Stimulated activated CD4-positive, alpha-beta T cell treated with anti-CD3 and anti-CD28 coated beads, TNF-alpha, amount 100 ng/mL, for 4 hours (primary cell): ENCODE data around the gene TWNK.
"Not testable (repeated sequence)": the region's sequence is repeated elsewhere in the genome, so short reads cannot be mapped to it uniquely, and the experiment has no call there.

Source experiments
- DNase-seq, 3 experiments: peaks; one replicate each; pipeline ENCODE4 v3.0.0-alpha.2; 2020; ENCODE audit warnings: low read depth in 3 of 3

TWNK gene

GRCh38 chr10:101030496-101031127, 43.3 kb downstream of the TWNK start:
- DNase-seq: no peak

- DNase-seq: peak; percentile 94 to 95 (median 94)
Measured at GRCh38 chr10:101031128-101031795, 43.9 kb downstream of the TWNK start, which contains the start of the genes PDZD7 and SFXN3. Gene PDZD7, minus strand, starts transcription at chr10:101031129. Its CDS starts 910 bp downstream, at chr10:101030219. Gene SFXN3, plus strand, starts transcription at chr10:101031234. Its CDS starts 3,461 bp downstream, at chr10:101034695.

DNA sequence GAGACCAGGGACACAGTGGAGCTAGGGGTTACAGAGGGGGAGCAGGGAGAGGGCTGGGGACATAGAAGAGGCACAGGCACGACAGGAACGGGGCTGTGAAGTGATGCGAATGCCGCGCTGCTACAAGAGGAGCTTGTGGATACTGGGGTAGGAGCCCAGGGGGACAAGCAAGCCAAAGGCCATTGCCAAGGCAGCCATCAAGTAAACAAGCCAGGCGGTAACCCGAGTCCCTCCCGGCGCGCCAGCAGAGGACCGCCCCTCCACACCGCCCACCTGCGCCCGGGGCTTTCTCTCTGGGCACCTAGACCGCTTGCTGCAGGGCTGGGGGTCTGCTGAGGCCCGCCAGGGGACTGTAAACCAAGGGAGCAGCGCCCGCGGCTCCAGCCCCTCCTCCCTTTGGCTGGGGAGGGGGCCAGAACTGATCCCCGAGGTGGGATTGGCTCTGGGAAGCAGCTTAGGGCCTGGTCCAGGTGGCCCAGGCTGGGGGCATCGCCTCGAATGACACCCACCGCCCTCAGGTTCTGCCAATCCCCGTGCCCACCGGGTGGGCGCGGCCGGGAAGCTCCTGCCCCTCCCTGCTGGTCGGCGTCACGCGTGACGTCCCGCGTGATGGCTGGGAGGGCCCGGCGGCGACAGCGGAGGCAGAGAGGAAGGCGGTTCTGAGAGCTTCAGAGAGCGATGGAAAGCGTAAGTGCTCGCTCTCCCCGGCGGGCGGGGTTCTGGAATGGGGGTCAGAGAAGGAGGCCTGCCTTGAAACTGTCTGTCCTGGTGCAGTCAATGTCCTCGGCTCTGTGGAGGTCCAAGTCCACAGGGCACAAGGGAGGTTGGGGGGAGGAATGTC, 44.7 kb downstream of the TWNK start:
- peak; percentile 34 to 64 (median 61) for DNase-seq

DNA sequence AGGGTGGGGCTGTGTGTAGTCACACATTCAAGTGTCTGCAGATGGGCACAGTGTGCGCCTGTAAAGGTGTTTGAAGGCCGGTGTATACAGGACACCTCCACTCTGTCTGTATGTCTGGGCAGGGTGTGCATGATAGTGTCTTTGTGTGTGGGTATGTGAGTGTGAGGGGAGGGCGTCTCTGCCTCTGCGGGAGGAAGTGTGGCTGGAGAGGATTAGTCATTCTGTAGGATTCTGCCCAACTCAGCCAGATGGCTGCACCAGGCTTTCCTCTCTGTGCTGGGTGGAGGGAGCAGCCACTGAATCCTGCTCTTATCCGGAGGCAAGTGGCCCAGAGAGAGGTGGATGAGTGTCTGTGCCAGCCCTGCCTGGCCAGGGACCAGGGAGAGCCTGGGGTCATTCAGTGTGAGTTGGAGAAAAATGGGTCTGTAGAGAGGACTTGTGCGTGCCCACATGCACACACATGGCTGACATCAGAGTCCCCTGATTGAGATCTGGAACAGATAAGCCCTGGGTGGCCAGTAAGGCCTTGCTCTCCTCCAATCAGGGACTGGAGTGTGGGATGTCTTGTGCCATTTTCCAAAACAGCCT, 45.4 kb downstream of the TWNK start:
- DNase-seq: peak; percentile 39 to 57 (median 48)

GRCh38 chr10:101033276-101033675, 45.9 kb downstream of the TWNK start:
- no peak for DNase-seq

DNA sequence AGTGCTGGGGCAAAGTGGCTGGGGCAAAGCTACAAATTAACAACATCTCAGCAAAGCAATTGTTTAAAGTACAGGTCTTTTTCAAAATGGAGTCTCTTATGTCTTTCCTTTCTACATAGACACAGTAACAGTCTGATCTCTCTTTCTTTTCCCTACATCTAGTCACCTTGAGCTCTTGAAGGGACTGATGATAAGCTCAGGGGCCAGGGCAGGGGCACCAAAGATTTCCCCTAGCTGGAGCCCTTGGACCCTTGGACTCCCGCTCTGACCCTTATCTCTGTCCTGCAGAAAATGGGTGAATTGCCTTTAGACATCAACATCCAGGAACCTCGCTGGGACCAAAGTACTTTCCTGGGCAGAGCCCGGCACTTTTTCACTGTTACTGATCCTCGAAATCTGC, 47.1 kb downstream of the TWNK start:
- not testable (repeated sequence) for DNase-seq

DNA sequence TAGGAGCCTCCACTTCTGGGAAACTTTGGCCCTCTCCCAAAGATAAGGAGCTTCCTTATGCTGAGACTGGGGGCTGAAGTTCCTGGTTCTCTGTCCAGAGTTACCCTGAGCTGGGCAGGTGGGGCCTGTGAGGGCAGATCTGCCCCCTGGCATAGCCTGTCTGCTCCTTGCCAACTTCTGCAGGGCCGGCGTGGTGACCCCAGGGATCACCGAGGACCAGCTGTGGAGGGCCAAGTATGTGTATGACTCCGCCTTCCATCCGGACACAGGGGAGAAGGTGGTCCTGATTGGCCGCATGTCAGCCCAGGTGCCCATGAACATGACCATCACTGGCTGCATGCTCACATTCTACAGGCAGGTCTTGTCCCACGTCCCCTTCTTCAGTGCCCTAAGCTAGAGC, 48.0 kb downstream of the TWNK start:
- no peak for DNase-seq

DNA sequence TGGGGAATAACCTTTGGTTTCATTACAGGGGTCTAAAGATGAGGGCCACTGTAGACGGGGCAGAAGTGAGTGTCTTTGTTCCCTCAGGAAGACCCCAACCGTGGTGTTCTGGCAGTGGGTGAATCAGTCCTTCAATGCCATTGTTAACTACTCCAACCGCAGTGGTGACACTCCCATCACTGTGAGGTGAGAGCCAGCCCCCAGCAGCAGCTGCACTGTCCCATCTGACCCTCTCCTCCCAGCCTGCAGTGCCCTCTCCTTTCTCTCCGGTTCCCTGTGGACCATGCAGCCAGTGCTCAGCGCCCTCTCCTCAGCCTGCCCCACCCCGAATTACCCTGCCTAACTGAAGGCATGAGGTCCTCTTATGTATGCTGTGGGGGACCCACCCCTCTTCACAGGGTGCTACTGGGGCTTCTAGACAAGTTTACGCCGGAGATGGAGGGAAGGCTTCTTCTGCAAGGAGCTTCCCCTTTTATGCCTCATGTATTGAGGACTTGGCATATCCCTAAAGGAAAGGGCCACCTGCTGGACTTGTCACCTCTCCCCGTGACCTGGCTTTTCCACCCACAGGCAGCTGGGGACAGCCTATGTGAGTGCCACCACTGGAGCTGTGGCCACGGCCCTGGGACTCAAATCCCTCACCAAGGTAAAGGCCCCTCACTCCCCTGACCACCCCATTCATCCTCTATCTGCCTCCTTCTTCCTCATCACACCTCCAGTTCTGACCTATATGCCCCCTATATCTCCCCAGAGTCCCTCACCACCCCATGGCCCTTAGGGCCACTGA, 48.8 kb downstream of the TWNK start:
- no peak for DNase-seq

DNA sequence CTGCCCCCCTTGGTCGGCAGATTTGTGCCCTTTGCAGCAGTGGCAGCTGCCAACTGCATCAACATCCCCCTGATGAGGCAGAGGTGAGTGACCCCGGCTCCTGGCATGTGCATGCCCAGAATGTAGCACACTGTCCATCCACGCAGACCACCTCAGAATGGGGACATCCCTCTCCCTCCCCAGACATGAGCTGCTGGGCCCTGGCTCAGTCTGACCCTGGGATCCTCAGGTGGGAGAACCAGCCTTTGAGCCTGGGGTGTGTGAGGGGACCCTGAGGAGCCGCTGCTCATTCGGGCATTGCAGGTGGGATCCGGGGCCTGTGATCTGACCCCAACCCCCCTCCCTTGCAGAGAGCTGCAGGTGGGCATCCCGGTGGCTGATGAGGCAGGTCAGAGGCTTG, 49.4 kb downstream of the TWNK start:
- no peak for DNase-seq

- DNase-seq: no peak
Measured at GRCh38 chr10:101038484-101038883, 51.1 kb downstream of the TWNK start.

DNA sequence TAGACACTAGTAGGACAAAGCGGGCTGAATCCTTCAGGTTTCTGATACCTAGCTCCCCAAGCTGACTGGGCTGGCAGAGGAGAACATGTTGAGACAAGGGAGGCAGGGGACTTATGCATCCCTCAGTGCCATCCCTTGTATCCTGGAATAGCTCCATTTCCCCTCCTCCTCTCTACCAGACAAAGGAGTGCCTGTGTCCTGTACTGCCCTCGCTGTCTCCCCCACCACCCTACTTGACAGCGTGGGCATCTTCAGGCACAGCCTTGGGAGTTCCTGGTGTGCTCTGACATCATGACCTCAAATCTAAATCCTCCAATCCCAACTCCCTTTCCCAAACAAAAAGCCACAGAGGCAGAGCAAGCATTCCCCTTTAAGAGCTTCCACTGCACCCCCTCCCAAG, 52.7 kb downstream of the TWNK start:
- DNase-seq: no peak

GRCh38 chr10:101040851-101041250, 53.5 kb downstream of the TWNK start:
- no peak for DNase-seq

- peak in 1 of 3 experiments; percentile 54 for DNase-seq
Measured at GRCh38 chr10:101041252-101041761, 54.0 kb downstream of the TWNK start.

- no peak for DNase-seq
Measured at GRCh38 chr10:101042118-101042517, 54.8 kb downstream of the TWNK start.

GRCh38 chr10:101042667-101043362, 55.5 kb downstream of the TWNK start:
- peak; percentile 69 to 77 (median 73) for DNase-seq

DNA sequence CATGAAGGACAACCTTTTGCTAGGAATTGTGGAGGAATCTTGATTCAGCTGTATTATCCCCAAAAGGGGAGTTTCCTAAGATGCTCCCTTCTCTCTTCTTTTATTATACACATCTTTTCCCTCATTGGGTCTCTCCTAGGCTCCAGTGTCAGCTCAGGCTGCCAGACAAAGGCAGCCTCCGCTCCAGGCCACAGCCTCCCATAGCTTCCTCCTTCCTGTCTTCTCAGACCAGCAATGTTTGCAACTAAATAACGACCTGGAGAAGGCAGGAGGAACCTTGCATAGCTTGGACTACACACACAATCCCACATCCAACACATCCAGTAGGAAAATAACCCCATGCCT, 56.0 kb downstream of the TWNK start:
- no peak for DNase-seq
